HG03520 (cell line): ENCODE data around the gene CHPF.
A peak's percentile ranks its signal among the peaks of the same experiment; 100 is the strongest.

Experiments
- ATAC-seq: cut with Tn5 transposase; IDR thresholded peaks from one replicate; pipeline ENCODE4 v1.9.1; 2021; ENCODE audit warnings: mild to moderate bottlenecking, moderate library complexity; ENCODE audit not compliant: unreplicated experiment

Gene CHPF

DNA sequence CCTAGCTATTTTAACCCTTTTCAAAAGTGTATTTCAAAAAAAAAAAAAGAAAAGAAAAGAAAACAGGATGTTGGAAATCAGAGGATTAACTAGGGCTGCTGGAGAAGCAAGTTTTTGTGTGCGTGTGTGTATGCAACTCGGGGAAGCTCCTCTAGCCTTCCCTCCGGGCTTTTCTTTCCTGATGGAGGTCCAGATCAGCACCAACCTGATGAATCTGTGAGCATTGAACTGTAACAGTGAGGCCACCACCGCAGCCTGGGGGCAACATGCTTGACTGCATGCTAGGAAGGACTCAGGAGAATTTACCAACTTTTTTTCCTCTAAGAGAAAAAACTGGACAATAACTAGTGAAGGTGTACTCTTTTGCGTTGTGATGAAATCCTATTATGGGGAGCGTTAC, 25.4 kb upstream of the CHPF start:
- no peak for ATAC-seq

DNA sequence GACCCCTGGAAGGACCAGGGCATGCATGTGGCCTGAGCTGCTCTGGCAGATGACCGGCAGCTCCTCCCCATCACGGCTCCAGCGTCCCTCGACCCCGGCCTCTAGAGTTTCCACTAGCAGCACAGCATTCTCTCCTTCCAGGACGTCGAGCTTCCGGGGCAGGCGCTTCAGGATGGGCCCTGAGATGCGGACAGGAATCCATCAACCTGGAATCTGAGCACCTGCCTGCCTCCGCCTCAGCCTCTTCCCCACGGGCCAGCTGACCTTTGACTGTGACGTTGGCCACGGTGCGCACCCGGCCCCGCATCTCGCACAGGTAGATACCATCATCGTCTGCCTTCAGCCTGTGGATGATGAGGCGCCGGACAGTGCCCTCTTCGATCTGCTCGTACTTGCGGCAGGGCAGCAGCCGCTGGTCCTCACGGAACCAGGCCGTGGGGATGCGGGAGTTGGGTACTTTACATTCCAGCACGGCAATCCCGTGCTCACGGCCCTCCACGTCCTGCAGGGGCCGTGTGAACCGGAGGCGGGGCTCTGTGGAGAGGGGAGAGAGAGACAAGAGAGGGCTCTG, 24.3 kb upstream of the CHPF start:
- no peak for ATAC-seq

DNA sequence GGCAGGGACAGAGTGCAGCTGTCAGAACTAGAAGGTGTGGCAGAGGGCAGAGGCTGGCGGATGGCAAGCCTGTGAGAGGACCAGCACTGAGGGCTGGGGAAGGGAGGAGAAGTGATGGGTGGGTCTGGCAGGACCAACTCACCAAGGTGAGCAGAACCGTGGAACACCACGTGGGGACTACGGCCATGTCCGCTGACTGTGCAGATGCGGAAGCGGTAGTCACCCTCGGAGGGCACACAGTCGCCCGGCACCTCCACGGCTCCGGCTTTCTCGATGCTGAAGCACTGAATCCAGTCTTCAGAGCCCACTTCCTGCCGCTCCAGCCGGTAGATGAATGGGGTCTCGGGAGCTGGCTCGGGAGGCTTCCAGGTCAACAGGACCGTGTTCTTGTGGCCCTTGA, 23.5 kb upstream of the CHPF start:
- ATAC-seq, result no peak

DNA sequence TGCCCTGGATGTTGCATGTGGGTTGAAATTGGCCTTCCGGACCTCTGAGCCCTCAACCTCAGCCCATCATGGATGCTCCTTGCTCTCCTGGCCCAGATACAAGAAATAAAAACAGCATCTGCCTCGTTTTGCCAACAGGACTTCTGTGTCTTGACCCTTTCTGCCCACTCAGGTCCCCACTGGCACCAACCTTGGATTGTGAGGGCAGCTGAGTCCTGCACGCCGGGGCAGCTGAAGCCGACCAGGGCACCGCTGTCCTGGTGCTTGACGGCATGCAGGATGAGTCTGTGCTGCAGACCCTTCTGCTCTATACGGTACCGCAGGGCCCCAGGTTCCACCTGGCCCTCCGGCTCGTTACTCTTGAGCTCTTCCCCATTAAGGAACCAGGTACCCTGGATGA, 23.0 kb upstream of the CHPF start:
- no peak for ATAC-seq

DNA sequence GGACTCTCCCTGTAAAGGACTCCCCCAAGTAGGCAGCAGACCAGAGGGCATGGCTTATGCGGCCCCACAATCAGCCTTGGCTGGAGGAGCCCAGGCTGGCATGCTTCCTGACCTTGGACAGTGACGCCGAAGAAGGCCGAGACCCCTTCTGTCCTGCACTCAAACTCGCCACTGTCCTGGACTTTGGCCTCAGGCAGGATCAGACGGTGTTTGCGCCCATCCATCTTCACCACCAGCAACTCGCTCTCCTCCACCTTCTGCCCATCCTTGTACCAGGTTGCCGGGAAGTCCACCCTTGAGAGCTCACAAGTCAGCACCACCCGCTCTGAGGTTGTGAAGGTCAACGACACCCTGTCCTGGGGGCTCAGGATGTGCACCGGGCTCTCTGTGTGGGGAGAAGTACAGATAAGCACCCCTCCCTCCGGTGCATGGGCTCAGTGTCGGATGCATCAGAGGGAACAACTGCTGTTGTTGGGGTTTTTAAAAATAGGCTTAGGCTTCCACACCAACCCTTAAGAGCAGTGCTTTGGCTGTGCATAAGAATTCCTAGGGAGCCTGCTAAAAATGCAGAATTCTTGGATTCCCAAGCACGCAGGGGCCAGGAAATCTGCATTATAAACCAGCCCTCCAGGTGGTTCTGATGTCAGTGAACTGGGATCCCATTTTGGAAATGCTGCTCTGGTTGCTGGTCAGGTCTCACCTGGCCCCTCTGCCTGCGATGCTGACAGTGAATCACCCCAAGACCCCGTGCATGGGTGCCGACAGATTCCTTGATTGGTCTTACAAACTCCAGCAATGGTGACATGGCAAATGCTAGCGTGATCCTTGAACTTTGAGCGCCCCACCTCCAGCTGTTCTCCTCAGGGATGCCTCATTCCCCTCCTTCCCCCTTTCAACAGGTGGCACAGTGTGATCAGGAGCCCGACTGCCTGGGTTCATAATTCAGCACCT, 21.8 kb upstream of the CHPF start:
- no peak for ATAC-seq

DNA sequence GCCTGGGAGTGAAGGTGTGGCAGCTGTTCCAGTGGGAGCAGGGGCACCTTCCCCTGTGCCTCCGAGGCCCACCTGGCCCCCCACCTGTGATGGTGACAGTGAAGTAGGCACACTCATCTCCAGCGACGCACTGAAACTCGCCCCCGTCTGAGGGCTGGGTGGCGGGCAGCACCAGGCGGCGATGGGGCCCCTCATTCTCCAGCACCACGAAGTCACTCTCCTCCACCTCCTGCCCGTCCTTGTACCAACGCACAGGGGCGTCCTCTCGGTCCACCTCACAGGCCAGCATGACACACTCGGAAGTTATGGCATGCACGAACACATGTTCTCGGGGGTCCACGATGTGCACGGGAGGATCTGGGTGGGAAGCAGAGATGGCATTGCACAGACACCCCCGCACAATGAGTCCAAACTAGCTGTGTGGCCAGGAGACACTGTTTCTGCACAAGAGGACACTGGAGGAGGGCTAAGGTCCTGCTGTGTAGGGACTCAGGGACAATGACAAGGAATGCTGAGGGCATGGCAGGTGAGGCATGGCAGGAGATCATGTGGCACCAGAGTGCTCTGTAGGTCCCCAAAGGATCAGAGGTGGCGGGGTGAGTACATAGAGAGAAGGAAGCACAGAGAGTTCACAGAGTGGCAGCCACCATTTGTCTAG, 19.8 kb upstream of the CHPF start:
- no peak for ATAC-seq

DNA sequence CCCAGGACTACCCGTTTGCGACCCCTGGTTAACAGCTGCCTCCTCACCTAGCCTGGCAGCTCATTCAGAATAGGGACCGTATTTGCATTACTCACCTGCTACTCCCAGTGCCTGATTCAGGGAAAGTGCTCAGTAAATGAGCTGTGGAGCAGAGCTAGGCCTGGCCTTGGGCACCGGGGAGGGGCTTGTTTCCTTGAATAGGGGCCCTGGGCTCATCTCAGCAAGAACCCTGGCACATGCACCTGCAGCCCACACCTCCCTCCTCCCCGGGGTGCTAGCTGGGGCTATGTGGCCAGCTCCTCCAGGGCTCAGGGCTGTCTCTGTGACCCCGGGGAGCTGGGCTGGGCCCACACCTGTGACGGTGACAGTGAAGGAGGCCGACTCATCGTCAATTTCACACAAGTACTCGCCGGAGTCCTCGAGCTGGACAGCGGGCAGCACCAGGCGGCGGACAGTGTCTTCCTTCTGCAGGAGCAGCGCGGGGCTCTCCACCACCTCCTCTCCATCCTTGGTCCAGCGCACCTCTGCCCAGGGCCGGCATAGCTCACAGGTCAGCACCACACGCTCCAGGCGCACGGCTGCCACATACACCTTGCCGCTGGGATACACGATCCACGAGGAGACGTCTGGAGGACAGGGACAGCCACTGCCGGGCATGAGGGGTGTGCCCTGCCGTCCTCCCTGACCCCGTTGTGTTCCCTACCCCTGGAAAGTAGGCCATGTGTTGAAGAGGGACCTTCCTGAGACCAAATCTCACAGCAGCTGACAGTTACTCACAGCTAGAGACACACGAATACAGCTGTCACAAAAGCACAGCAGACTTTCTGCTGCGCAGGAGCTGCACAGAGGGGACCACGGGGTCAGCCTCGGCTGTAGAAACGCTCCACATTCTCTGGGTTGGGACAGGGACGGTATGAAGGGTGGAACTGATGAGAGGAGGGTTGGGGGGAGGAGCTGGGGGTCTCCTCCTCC, 18.7 kb upstream of the CHPF start:
- ATAC-seq, result no peak

DNA sequence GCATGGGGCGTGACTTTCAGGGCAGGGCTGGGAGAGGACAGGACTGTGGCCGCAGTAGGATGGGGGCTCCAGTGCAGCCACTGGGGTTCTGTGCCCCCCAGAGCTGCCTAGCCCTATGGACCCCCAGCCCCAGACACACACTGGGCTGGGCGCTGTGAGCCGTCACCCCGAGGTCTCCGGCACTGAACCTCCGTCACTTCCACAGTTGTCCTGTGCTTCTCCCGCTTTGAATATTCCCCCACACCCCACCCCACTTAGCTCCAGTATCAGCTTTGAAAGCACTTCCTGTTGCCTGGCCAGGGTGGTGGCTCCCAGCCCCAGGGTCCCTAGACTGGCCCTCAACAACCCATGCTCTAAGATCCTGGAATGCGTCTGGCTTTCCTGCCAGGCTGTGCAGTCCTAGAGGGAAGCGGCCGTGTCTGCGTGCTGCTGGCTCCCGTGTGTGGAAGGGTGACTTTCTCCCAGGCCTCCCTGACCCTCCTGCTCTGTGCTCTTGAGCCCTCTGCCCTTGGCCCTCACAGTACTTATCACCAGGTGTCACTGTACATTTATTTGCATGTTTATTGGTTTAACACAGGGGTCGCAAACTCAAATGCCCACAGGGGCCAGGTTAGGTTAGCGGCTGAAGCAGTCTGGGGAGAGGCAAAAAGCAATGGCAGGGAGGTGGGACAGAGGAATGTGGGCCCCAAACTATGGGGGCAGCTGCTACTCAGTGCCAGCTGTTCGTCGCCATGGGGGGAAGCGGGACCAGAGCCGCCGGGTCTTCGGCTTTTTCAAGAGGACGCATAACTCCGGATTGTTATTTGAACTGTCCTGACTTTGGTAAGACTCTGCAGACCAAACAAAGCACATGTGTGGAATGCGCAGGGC, 17.8 kb upstream of the CHPF start:
- ATAC-seq, result no peak

DNA sequence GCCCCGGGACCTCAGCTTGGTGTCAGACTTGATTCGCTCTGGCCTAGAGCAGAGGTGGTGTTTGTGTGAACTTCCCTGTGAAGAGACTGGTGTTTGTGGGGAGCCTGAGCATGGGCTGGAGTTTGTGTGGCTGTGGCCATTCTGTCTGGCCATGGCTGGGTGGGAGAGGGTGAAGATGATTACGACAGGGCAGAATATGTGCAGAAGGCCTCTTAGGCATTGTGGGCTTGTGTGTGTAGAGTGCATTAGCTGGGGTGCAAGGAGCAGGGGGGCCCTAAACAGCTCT, 17.2 kb upstream of the CHPF start:
- ATAC-seq, result no peak

DNA sequence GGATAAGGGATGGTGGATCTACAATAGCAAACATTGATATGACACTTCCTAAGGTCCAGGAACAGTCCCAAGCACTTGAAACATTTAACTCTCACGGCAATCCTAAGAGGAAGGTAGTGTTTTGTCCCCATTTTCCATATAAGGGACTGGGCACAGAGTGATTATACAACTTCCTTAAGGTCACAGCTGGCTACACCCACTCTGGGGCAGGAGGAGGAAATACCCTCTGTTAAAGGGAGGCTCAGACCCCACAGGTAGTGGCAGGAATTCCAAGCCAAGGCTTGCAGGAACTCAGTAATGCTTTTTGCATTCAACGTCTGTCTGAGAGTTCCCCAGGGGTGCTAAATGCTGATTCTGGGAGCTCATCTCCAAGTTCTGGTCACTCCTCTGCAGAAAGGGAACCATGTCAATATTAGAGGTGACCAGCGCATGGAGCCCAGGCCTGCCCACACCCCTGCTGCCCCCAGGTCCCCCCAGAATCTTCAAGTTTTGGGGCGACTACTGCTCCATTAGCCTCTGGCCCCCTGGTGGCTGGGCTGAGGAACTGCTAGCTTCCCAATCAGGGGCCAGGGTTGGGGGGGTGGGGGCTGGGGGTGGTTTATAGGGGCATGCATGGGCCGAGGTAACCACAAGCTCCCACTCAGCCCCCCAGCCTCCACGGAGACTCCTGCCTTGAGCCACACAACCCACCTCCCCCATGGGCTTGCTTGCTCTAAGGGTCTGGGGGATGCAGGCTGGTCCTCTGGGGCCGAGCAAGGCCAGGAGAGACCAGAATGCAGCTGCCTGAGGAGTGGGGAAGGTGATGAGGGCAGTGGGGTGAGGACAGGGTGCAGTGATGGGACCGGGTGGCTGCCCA, 16.7 kb upstream of the CHPF start:
- peak; percentile 55 for ATAC-seq

DNA sequence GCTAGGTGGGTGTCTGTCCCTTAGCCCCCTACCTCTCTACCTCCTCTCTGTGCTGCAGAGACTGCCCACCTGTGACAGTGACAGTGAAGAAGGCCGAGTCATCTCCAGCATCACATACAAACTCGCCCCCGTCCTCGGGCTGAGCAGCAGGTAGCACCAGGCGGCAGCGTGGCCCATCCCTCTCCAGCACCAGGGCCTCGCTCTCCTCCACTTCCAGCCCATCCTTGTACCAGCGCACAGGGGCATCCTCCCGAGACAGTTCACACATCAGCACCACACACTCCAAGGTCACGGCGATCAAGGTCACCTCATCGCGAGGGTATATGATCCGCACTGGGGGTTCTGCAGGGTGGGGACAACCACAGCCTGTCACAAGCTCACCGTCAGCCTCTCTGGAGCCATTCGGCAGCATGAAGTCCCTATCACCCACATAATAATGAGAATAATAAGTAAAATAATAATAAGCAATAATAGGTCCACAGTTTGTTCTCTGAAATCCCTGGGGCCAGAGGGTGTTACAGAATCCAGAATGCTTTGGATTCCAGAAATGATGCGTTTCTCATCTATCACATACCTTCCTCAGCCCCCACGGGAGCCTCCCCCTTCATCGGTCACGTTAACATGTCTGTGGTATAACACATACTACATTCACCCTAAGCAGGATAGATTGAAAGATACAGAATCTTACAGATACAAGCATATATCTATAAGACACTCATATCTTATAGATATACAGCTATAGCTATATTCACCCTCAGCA, 15.7 kb upstream of the CHPF start:
- no peak for ATAC-seq

DNA sequence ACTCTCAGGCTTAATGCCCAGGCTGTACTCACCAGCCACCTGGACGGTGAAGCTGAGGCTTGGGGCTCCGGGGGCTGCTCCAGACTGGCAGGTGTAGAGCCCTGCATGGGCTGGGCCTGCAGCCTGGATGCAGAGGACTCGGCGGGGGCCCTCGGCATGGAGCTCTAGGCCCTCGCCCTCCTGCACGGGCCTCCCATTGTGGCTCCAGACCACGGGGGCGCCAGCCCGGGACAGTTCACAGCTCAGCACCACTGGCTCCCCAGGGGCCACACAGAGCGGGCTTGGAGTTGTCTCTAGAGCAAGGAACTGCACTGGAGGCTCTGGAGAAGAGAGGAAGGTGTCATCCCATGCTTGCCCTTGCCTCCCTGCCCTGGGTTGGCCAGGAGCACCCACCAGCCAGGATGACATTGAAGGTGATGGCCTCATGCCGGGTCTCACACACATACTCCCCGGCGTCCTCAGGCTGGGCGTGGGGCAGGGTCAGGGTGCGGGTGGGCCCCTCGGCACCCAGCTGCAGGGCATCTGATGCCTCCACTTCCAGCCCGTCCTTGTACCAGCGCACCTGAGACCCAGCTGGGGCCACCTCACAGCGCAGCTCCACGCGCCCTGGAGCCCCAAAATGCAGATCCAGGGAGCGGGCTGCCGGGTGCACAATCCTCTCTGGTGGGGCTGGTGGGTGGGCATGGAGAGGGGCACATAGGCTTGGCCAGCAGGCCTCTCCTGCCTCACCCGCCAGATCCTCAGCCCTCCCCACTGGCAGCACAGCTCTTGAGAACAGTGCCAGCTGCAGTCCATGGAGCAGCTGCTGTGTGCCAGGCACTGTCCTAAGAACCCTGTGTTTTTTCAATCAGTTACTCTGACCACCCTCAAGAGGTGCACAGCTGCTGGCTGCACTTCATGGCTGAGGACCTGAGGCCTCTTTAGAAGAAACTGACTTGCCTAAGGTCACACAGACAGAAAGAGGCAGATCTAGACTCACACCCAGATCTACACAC, 14.5 kb upstream of the CHPF start:
- no peak for ATAC-seq

DNA sequence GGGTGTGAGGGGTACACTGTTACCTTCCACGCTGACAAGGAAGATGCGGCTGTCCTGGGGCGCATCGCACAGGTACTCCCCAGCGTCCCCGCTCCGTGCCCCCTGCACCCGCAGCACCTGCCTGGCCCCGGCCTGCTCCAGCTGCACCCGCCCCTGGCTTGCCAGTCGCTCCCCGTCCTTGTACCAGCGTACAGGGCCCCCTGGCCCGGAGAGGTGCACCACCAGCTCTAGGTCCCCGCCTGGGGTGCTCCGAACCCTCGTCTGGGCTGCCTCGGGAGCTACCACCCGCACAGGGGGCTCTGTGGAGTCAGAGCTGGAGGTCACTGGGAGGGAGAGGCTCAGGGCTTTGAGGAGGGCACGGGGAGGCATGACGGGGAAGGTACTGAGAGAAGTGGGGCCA, 13.7 kb upstream of the CHPF start:
- no peak for ATAC-seq

DNA sequence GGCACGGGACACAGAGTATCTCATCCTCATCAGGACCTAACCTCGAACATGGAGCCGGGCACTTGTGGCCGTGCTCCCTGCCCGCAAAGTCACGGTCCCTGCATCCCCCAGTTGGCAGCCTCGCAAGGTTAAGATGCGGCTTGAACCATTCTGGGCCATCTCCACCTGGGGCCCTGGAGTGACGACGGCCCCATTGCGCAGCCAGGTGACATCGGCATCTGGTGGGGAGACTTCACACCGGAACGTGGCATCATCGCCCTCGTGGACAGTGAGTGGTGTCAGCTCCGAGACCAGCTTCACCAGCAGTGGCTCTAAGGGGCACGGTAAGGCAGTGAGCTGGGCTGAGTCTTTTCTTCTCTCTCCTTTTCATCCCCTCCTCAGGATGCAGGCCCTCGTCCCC, 12.8 kb upstream of the CHPF start:
- no peak for ATAC-seq

DNA sequence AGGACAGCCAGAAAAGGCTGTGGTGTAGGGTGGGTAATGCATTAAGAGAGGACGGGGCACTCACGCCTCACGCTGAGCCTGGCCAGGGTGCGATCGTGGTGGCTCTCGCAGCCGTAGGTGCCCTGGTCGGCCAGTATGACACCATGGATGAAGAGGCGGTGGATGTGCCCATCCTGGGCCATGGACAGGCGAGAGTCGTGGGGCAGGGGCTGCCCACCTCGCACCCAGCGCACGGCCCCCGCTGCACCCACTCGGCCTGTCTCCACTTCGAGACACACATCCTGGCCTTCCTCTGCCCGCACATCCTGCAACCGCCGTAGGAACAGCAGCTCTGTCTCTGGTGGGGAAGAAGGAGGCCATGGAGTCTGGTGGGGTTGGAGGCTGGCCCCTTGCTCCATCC, 12.3 kb upstream of the CHPF start:
- no peak for ATAC-seq

DNA sequence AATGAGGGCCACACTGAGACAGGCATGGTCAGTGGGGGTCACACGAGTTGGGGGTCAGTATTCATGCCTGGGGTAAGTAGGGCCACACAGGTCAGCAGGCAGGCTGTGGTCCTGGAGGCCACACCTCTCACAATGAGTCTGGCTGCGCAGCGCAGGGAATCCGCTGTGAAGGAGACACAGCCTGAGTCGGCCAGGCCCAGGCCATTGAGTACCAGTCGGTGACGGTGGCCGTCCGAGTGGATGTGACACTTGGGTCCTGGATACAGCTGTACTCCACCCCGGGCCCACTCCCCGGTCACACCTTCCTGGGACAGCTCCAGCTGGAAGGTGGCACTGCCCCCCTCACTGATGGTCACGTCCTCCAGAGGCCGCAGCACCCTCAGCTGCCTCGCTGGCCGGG, 10.7 kb upstream of the CHPF start:
- no peak for ATAC-seq

DNA sequence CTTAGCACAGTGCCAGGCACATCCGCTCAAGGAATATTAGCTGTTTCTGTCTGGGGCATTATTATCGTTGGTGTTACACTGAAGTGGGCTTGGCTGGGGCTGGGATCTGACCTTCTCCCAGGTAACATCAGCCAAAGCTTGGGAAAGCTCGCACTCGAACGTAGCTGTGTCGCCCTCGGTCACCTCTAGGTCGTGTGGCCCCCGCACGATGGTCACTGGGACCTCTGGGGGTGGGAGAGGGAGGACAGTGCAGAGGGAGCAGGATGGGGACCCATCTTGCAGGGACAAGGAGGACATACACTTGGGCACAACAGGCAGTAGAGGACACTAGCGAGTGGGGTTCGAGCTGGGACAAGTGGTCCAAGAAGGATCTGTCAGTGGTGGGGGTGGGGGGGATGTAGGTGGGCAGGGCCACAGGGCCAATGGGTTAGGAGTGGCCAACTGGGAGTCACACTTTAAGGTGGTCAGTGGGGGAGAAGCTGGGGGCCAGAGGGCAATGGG, 9.9 kb upstream of the CHPF start:
- ATAC-seq, result no peak
